CD4-positive, alpha-beta T cell treated with Interleukin-15 for 1 hour (primary cell): ENCODE results near the gene KRTAP5-2.
A peak's percentile ranks its signal among the peaks of the same experiment; 100 is the strongest.
"Not testable (repeated sequence)": the region's sequence is repeated elsewhere in the genome, so short reads cannot be mapped to it uniquely, and the experiment has no call there.

Experiments used
- DNase-seq: peaks from one replicate; pipeline ENCODE4 v3.0.0-alpha.2; 2020

The KRTAP5-2 gene

DNA sequence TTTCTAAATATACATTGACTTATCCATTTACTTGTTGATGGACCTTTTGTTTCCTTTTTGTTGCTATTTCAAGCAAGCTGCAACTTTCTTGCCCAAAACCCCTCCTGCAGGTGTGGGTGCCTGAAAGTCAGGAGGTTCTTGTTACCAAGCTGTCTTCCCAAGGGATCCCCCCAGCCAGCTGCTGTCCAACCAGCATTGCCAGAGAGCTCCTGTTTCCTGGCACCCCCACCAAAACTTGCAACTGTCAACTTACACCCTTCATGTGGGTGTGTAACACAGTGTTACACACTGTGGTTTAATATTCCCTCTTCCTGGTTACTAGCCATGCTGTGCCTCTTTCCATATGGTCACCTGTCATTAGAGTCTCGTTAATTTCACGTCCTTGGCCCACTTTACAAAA, 11.4 kb downstream of the KRTAP5-2 start:
- no peak for DNase-seq

DNA sequence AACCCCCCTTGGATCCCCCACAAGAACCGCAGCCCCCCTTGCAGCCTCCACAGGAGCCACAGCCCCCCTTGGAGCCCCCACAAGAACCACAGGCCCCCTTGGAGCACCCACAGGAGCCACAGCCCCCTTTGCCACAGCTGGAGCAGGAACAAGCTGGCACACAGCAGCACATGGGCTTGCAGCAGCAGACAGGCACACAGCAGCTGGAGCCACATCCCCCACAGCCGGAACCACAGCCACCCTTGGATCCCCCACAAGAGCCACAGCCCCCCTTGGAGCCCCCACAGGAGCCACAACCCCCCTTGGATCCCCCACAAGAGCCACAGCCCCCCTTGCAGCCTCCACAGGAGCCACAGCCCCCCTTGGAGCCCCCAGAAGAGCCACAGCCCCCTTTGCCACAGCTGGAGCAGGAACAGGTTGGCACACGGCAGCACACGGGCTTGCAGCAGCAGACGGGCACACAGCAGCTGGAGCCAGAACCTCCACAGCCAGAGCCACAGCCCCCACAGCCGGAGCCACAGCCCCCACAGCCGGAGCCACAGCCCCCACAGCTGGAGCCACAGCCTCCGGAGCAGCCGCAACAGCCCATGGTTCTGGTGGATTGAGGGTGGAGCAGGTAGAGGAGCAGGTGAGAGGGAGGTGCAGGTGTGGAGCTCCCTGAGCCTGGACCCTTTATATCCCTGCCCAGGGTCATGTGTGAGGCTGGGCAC, 13.3 kb downstream of the KRTAP5-2 start, which contains the start of gene KRTAP5-1:
Gene KRTAP5-1, minus strand, starts transcription at position 623 of the 710 bp plus-strand sequence. Its CDS starts 34 bp downstream, at position 589.
- DNase-seq, result not testable (repeated sequence)

GRCh38 chr11:1582909-1583308, 15.2 kb downstream of the KRTAP5-2 start:
- not testable (repeated sequence) for DNase-seq

DNA sequence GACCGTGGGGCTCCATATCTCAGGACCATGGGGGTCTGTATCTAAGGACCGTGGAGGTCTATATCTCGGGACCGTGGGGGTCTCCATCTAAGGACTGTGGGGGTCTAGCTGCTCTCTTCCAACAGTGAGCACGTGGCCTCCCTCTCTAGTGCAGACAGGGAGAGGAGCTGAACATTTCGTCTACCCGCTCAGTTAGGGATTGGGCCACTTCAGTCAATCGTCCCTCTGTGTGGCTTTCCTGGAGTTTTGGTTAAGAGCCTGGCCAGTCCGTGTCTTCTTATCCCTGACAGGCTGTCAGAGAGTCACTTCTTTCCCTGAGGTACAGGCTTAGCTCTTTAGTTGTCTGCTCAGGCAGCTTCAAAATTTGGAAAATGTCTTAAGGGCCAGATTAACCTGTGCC, 16.1 kb downstream of the KRTAP5-2 start:
- no peak for DNase-seq

GRCh38 chr11:1576825-1577224, 21.3 kb downstream of the KRTAP5-2 start:
- DNase-seq, result no peak

- DNase-seq, result not testable (repeated sequence)
These were observed 22.3 kb downstream of the KRTAP5-2 start for GRCh38 chr11:1575756-1576155.

DNA sequence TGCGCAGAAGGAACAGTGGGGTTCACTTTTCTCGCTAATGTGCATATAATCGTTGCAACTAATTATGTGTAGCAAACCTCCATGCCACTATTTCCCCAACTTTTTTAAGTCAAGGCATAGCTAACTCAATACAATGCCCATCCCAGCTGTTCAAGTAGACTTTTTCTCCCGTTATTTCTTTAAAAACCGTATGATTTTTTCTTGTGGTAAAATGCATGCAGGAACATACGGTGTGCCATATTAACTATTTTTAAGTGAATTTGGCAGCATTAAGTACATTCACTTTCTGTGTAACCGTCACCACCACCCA, 23.2 kb downstream of the KRTAP5-2 start:
- no peak for DNase-seq

DNA sequence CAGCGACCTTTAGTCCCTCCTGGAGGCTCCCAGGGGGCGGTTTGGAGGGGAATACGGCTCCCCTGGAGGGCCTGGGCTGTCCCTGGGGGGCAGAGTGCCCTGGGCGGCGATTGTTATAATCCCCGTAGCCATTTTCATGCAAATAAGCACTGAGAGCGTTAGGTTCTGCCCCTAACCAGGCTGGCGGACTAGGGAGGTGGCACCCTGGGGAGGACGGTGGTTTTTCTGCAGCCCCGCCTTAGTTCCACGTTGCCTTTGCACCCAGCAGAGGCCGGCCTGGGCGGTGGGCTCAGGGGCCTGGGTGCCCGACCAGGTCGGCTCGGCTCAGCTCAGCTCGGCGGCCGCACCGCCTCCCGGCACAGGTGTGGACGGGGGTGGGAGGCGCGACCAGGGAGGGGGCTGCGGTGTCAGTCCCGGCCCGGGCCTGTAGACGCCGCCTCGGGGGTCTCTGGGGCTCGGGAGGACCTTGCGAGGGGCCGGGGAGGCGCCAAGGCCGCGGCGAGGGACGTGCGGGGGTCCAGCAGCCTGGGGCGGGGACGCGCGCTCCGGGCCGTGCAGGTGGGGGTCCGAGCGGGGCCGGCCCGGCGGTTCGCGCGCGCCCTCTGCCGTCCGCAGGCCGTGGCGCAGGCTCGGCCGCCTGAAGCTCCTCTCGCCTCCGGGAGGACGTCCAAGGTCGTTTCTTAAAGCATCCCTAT, 23.7 kb downstream of the KRTAP5-2 start:
- peak; percentile 76 for DNase-seq

- DNase-seq, result no peak
These were observed 24.2 kb downstream of the KRTAP5-2 start for GRCh38 chr11:1573903-1574237.

DNA sequence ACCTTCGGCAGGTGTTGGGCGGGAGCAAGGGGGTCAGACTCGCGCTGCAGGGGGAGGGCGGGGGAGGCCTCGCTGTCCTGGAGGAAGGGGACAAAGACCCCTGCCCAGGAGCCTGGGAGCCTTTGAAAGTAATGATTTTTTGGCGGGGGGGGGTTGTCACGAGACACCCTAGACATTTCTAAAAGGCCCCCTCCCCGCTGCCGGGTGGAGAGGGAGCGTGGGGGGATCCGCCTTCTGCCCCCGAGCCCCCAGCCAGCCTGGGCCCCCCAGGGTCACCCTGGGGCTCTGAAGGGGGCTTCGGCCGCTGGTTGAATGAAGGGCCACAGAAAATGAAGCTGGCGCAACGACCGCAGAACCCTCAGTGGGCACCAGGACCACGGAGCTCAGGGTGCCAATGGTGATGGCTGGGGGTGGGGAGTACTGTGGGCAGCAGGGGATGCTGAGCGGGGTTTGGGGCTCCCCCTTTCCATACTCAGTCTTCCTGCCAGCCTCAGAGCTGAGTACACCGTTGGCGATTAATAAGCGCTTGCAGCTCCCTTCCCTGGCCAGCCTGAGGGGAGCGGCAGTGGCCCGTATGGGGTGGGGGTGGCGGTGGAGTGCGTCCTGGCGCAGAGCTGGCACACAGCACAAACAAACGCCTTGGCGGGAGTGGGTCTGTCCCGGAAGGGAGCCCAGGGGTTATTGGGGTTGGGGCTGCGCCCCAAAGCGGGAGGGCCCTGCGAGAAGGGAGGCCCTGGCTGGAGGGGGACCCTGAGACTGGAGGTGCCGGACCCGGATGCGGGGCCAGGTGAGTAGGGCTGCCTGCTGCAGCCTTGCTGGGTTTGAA, 24.8 kb downstream of the KRTAP5-2 start:
- DNase-seq, result no peak

- peak; percentile 95 for DNase-seq
These were observed 25.7 kb downstream of the KRTAP5-2 start, which contains the start of gene DUSP8 for GRCh38 chr11:1572197-1573076. Gene DUSP8 (minus strand): TSS chr11:1572271. CDS start chr11:1565826, 6,445 bp downstream.

- DNase-seq, result no peak
These were observed 26.3 kb downstream of the KRTAP5-2 start for GRCh38 chr11:1571760-1572196.

GRCh38 chr11:1570896-1571759, 27.0 kb downstream of the KRTAP5-2 start:
- peak; percentile 48 for DNase-seq

DNA sequence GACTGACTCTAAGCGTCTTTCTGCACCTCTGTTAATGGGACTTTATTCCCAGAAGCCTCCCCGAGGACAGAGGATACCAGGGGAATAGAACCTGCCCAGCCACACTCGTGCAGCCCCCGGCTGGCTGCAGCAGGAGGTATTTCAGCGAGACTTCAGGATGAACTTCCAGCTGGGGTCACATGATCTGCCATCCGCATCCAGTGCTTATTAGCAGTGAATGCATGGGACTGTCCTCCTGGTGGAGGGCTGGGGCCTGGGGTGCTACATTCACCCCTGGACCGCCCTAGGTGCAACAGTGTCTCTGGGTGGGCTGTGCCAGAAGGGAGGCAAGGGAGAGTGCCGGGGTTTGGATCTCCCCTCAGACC, 27.6 kb downstream of the KRTAP5-2 start:
- no peak for DNase-seq

- no peak for DNase-seq
These were observed 28.1 kb downstream of the KRTAP5-2 start for GRCh38 chr11:1570001-1570453.

GRCh38 chr11:1569251-1569780, 28.8 kb downstream of the KRTAP5-2 start:
- no peak for DNase-seq

GRCh38 chr11:1568441-1568911, 29.6 kb downstream of the KRTAP5-2 start:
- peak; percentile 78 for DNase-seq

- DNase-seq, result no peak
These were observed 30.4 kb downstream of the KRTAP5-2 start for GRCh38 chr11:1567721-1568100.

GRCh38 chr11:1567052-1567720, 30.9 kb downstream of the KRTAP5-2 start:
- no peak for DNase-seq

- DNase-seq, result no peak
These were observed 31.6 kb downstream of the KRTAP5-2 start for GRCh38 chr11:1566381-1567051.
